ENCODE data around the gene TMPRSS2. TPM values are rescaled to one million over a fixed set of nuclear protein-coding genes. Genes with fewer than 3 reads are reported as not detected.

Gene TMPRSS2
- total RNA-seq, 3 donors from 2014 or later, result 32.1 to 56.6 TPM; not detected in 1

DNA sequence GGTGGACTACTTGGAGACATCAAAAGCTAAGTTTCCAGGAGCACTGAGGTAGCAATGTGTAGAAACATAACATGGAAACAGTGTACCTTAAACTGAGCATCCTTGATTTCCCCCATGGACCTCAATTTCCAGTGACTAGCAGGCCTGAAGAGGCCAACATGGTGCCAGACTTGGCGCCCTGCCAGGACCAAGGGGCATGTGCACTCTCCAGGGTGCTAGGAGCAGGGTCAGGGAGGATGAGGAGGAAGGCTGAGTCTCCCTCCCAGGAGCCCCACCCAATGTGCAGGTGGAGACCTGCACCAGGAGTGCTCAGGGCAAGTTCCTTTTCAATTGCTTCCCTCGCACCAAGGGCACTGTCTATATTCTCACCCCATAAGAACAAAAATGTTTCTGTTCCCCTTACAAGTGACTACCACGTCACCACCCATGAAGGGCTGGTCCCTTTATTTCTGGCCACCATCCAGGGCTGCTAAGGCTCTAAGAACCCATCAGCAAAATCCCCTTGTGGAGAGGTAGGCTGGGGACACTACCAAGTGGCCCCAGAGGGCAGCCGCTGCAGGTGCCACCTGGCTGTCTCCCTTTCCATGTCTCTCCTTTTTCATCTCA lies 42.7 kb downstream of the TMPRSS2 start:
- H3K27ac ChIP-seq, result peak overlapping the region in 1 of 2 donors; percentile 17
- no peaks in the 10 kb centered on the region for H3K36me3 ChIP-seq
- H3K4me3 ChIP-seq, result no peak overlapping the region
- DNase-seq (ENCODE audit: low spot score in 2 of 2), result no peak
- H3K9me3 ChIP-seq, result no peaks in the 10 kb centered on the region
- intact Hi-C loops (cut with DNase I; ENCODE audit: low total_unique reads), result no loop called here
- no peaks in the 10 kb centered on the region for H3K27me3 ChIP-seq
- TF ChIP-seq, protein P1, sequence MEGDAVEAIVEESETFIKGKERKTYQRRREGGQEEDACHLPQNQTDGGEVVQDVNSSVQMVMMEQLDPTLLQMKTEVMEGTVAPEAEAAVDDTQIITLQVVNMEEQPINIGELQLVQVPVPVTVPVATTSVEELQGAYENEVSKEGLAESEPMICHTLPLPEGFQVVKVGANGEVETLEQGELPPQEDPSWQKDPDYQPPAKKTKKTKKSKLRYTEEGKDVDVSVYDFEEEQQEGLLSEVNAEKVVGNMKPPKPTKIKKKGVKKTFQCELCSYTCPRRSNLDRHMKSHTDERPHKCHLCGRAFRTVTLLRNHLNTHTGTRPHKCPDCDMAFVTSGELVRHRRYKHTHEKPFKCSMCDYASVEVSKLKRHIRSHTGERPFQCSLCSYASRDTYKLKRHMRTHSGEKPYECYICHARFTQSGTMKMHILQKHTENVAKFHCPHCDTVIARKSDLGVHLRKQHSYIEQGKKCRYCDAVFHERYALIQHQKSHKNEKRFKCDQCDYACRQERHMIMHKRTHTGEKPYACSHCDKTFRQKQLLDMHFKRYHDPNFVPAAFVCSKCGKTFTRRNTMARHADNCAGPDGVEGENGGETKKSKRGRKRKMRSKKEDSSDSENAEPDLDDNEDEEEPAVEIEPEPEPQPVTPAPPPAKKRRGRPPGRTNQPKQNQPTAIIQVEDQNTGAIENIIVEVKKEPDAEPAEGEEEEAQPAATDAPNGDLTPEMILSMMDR (IDR thresholded peaks at IDR 0.05), result no peak
- TF ChIP-seq POLR2A (IDR thresholded peaks at IDR 0.05) (no peak), POLR2AphosphoS5 (IDR thresholded peaks at IDR 0.05) (no peak)
- H3K4me1 ChIP-seq, result no peaks in the 10 kb centered on the region

DNA sequence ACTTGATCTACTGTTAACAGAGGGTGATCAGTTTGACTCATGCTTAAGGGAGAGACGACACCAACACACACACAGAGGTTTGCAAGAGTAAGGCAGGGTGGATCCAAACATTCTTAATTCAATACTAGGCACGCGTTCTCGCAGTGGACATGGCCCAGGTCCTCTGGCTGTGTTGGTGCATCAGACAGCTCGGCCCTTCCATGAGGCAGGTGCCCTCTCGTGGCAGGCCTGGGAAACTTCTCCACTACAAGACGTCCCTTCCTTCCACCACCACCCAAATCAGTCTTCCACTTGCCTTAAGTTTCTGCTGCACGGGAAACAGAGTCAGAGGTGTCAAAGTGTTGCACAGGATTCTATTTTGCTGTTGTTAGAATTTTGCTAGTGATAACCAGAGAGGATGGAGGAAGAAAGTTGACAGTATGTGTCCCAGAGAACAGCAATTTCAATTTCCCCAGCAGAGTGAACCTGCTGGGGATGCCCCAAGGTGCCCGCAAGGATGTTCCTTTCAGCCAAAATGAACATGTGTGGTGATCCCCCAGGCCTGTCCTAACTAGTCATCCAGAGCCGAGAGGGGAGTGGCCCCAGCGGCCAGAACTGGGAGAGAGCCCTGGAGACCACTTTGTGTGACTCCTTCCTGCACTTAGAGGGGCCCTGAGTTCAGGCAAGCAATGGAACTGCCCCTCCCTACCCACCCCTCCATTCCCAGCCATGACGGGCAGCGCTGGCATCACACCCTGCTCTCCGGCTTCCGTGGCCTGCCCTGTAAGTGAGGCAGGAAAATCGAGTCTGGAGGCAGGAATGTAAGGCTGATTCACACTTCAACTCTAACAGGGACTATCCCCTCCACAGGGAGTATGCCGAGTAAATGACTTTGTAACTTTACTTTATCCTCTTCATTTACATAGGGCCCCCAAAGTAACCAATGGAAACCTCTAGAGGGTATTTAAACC lies 47.1 kb downstream of the TMPRSS2 start:
- peak; percentile 69 to 79 for DNase-seq (ENCODE audit: low spot score in 2 of 2)
- peaks cover 4% of the 10 kb centered on the region for H3K36me3 ChIP-seq

DNA sequence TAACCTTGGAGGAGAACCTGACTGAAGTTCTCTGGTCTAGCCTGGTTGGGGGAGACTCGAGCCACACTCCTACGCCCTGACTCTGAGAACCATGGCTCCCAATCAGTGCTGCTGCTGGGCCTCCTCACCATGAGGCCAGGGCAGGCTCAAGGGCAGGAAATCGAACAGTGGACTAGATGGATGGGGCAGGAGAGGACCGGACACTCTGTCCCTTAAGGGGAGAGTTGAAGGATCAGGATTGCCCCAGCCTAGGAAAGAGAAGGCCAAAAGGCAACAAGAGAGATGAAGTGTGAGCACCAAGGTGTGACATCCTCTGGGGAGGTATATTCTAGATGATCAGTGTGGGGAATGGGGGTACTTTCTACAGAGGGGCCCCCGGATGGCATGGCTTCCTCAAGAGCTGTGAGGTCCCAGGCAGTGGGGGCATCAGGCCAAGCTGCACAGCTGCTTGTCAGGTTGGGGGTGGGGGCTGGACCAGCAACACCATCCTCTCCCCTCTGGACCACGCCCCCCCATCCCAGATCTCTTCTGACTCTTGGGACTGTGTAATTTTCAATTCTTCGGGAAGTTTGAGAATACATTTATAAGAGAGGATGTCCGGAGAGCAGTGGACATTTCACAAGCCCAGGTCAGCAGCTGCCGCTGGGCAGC lies 47.9 kb downstream of the TMPRSS2 start:
- intact Hi-C loops (cut with DNase I; ENCODE audit: low total_unique reads), result loop anchor here (5.0 kb wide), 1 partner anchor 872 kb away; no protein-coding TSS in a partner anchor
- no peak for DNase-seq (ENCODE audit: low spot score in 2 of 2)
- Histone ChIP-seq H3K36me3 (peaks cover 4% of the 10 kb centered on the region), H3K4me3 (no peak overlapping the region), H3K27me3 (no peaks in the 10 kb centered on the region), H3K27ac (no peak overlapping the region), H3K4me1 (no peaks in the 10 kb centered on the region), H3K9me3 (no peaks in the 10 kb centered on the region)
- TF ChIP-seq, protein P1 (IDR thresholded peaks at IDR 0.05), result no peak
- TF ChIP-seq POLR2A (IDR thresholded peaks at IDR 0.05) (no peak), POLR2AphosphoS5 (IDR thresholded peaks at IDR 0.05) (no peak)

More for the DNA sequence above, 47.1 kb downstream of the TMPRSS2 start:
- TF ChIP-seq POLR2AphosphoS5 (IDR thresholded peaks at IDR 0.05) (peak in 1 of 3 donors; percentile 36), POLR2A (IDR thresholded peaks at IDR 0.05) (no peak)
- TF ChIP-seq, protein P1 (IDR thresholded peaks at IDR 0.05), result peak; percentile 67 to 87 (median 87)
- H3K4me1 ChIP-seq, result no peaks in the 10 kb centered on the region
- no peaks in the 10 kb centered on the region for H3K27me3 ChIP-seq
- no peak overlapping the region for H3K27ac ChIP-seq
- H3K4me3 ChIP-seq, result no peak overlapping the region
- intact Hi-C loops (cut with DNase I; ENCODE audit: low total_unique reads), result no loop called here
- no peaks in the 10 kb centered on the region for H3K9me3 ChIP-seq

DNA sequence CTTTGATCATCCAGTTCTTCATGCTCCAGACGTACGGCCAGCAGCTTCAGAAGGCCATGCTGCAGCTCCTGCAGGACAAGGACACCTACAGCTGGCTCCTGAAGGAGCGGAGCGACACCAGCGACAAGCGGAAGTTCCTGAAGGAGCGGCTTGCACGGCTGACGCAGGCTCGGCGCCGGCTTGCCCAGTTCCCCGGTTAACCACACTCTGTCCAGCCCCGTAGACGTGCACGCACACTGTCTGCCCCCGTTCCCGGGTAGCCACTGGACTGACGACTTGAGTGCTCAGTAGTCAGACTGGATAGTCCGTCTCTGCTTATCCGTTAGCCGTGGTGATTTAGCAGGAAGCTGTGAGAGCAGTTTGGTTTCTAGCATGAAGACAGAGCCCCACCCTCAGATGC lies 49.4 kb downstream of the TMPRSS2 start:
- intact Hi-C loops (cut with DNase I; ENCODE audit: low total_unique reads), result loop anchor here (5.0 kb wide), 1 partner anchor 874 kb away; no protein-coding TSS in a partner anchor
- no peaks in the 10 kb centered on the region for H3K27me3 ChIP-seq
- no peak overlapping the region for H3K4me3 ChIP-seq
- no peaks in the 10 kb centered on the region for H3K4me1 ChIP-seq
- peaks cover 4% of the 10 kb centered on the region for H3K36me3 ChIP-seq
- H3K27ac ChIP-seq, result no peak overlapping the region
- TF ChIP-seq POLR2A (IDR thresholded peaks at IDR 0.05) (no peak), POLR2AphosphoS5 (IDR thresholded peaks at IDR 0.05) (no peak)
- TF ChIP-seq, protein P1 (IDR thresholded peaks at IDR 0.05), result no peak
- DNase-seq (ENCODE audit: low spot score in 2 of 2), result no peak
- H3K9me3 ChIP-seq, result no peaks in the 10 kb centered on the region

Data from breast epithelium (tissue), 4 donors.